GM12891 (cell line): ENCODE data around the gene PAX8.

Experiments
- SPI1 ChIP-seq: IDR thresholded peaks from 2 replicates; pipeline ENCODE4 v1.6.1; 2011; ENCODE audit warnings: low read depth, low read length, control low read depth
- TAF1 ChIP-seq: IDR thresholded peaks from 2 replicates; pipeline ENCODE4 v1.6.1; 2011; ENCODE audit warnings: low read depth, low read length, control low read depth

GRCh38 chr2:113192459-113193100, 86.1 kb downstream of the PAX8 start:
- no peak for TF ChIP-seq SPI1
- no peak for TF ChIP-seq TAF1
